Panc1 (cell line): Measurements from ENCODE around the gene CD101. TPM values are rescaled to one million over a fixed set of nuclear protein-coding genes. Genes with fewer than 3 reads are reported as not detected.

Experiments
- ATAC-seq: fragments of 200-7000 bp; cut with Tn5 transposase; 2 replicates; pipeline ENCODE4 v1.9.1; 2020; ENCODE audit warnings: mild to moderate bottlenecking, moderate library complexity
- BruUV-seq: library from RNA; stranded (reverse); fragments of 400-500 nt; replicated peaks from 2 replicates; lab custom pipeline; 2021; lab: Mats Ljungman, UMichigan
- CTCF ChIA-PET: fragments of 300-600 bp; sonication (Branson Sonifier 250); formaldehyde crosslinking; loops from one replicate; lab custom pipeline; 2022; ENCODE audit warnings: antibody characterized with exemption; lab: Charles Lee
- POLR2A ChIA-PET: fragments of 300-600 bp; sonication (Branson Sonifier 250); formaldehyde crosslinking; loops from one replicate; lab custom pipeline; 2022; ENCODE audit warnings: antibody characterized with exemption; lab: Charles Lee
- DNase-seq: peaks from one replicate; pipeline ENCODE4 v3.0.0-alpha.2; 2010; ENCODE audit warnings: low read depth, low spot score
- H3K27ac ChIP-seq: 2 replicates; pipeline ENCODE4 v1.5.1; 2011; ENCODE audit warnings: mild to moderate bottlenecking, low read length, inconsistent platforms
- H3K27me3 ChIP-seq: fragments of 200-500 bp; sonication (Bioruptor generic); 2 replicates; pipeline ENCODE4 v1.6.0; 2014; ENCODE audit warnings: low read length, inconsistent platforms; ENCODE audit not compliant: control insufficient read depth, insufficient read depth
- H3K36me3 ChIP-seq: fragments of 200-500 bp; sonication (Bioruptor generic); 2 replicates; pipeline ENCODE4 v1.5.1; 2014; ENCODE audit warnings: inconsistent platforms, mild to moderate bottlenecking, low read length, moderate library complexity; ENCODE audit not compliant: control insufficient read depth, insufficient read depth
- H3K4me1 ChIP-seq: 2 replicates; pipeline ENCODE4 v1.5.1; 2011; ENCODE audit warnings: inconsistent platforms, mild to moderate bottlenecking, low read length, moderate library complexity; ENCODE audit not compliant: control insufficient read depth, insufficient read depth
- H3K4me3 ChIP-seq, 2 experiments: 2 replicates each; pipeline ENCODE4 v1.5.1; 2011 to 2012; ENCODE audit warnings: low read depth in 2 of 2, low read length in 2 of 2, mild to moderate bottlenecking in 2 of 2, inconsistent platforms in 1 of 2, moderate library complexity in 1 of 2
- H3K9me3 ChIP-seq: fragments of 200-500 bp; sonication (Bioruptor generic); 2 replicates; pipeline ENCODE4 v1.5.1; 2014; ENCODE audit warnings: low read depth, mild to moderate bottlenecking, inconsistent platforms, low read length, moderate library complexity; ENCODE audit not compliant: control insufficient read depth, insufficient read depth
- POLR2AphosphoS5 ChIP-seq: IDR thresholded peaks from 2 replicates; pipeline ENCODE4 v1.6.1; 2012; ENCODE audit warnings: mild to moderate bottlenecking, low read depth, low read length, moderate library complexity
- SIN3A ChIP-seq: IDR thresholded peaks from 2 replicates; pipeline ENCODE4 v1.6.1; 2012; ENCODE audit warnings: low read depth, mild to moderate bottlenecking, low read length, moderate library complexity, borderline replicate concordance; ENCODE audit not compliant: insufficient read depth
- TCF7L2 ChIP-seq: IDR thresholded peaks from 2 replicates; pipeline ENCODE4 v1.6.1; 2011; ENCODE audit warnings: mild to moderate bottlenecking, low read depth, low read length, inconsistent platforms
- in situ Hi-C: cut with HindIII; loops from 2 replicates; pipeline ENCODE4 v1.10.0; 2016; ENCODE audit warnings: low sequenced_read_pairs, low pct_unique_long_range_greater_than_20kb
- intact Hi-C: fragments of 100-400 bp; cut with micrococcal nuclease; formaldehyde crosslinking; loops from one replicate; pipeline ENCODE4 v1.10.0; 2022; ENCODE audit not compliant: unreplicated experiment
- total RNA-seq: library from RNA; stranded (reverse); gene quantifications from one replicate; pipeline ENCODE4 v1.2.1, GENCODE V29; 2021; ENCODE audit not compliant: unreplicated experiment
- TF ChIP-seq, protein P1 (sequence below): fragments of 450-650 bp; IDR thresholded peaks from 2 replicates; pipeline ENCODE4 v1.5.1; 2017; ENCODE audit warnings: mild to moderate bottlenecking
- TF ChIP-seq, protein P2 (sequence below), 2 experiments: IDR thresholded peaks; 2 replicates each; pipeline ENCODE4 v1.6.1; 2011 to 2012; ENCODE audit warnings: low read depth in 2 of 2, control low read depth in 1 of 2, low read length in 1 of 2, mild to moderate bottlenecking in 1 of 2, moderate library complexity in 1 of 2; ENCODE audit not compliant: insufficient read depth in 1 of 2

Gene CD101
- total RNA-seq, 1 experiment from 2014 or later: not detected

DNA sequence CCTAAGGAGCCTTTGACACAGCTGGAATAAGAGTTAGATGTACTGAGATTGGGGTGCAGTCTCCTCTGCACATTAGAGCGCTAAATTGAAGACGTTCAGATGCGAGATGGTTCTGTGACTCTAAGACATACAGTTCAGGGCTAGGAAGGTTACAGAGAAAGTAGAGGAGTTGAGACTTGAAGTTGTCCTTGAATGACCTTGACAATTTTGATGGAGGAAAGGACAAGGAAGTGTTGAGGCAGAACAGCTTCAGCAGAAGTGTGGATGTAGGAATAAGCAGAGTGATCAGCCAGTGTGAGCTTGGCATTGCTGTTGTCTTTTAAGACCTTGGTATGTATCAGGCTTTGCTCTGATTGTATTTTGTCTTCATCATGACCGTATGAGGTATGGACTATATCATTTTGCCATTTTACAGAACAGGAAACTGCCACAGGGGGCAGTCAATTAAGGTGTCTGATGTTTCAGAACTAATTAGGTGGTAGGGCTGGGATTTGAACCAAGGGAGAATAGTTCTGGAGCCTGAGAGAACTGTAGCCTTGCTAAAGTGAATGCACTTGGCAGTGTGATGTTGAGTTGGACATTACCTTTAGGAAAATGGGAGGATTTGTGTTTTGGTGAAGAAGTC is 67.8 kb downstream of the CD101 start:
- Histone ChIP-seq H3K9me3 (no peaks in the 10 kb centered on the region), H3K4me1 (no peaks in the 10 kb centered on the region), H3K27ac (no peak overlapping the region), H3K4me3 (no peak overlapping the region), H3K36me3 (0 out of 2 replicates have a peak, but pooled peaks cover under 1% of the 10 kb centered on the region), H3K27me3 (no peaks in the 10 kb centered on the region)
- CTCF ChIA-PET: no interaction called here
- no peak for TF ChIP-seq SIN3A
- TF ChIP-seq, protein P1, sequence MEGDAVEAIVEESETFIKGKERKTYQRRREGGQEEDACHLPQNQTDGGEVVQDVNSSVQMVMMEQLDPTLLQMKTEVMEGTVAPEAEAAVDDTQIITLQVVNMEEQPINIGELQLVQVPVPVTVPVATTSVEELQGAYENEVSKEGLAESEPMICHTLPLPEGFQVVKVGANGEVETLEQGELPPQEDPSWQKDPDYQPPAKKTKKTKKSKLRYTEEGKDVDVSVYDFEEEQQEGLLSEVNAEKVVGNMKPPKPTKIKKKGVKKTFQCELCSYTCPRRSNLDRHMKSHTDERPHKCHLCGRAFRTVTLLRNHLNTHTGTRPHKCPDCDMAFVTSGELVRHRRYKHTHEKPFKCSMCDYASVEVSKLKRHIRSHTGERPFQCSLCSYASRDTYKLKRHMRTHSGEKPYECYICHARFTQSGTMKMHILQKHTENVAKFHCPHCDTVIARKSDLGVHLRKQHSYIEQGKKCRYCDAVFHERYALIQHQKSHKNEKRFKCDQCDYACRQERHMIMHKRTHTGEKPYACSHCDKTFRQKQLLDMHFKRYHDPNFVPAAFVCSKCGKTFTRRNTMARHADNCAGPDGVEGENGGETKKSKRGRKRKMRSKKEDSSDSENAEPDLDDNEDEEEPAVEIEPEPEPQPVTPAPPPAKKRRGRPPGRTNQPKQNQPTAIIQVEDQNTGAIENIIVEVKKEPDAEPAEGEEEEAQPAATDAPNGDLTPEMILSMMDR: 0 out of 2 replicates have a peak, but pooled peaks have one; percentile 4
- in situ Hi-C loops: no loop called here
- ATAC-seq (no peak), DNase-seq (no peak)
- intact Hi-C loops: no loop called here
- no TSS peak for BruUV-seq
- POLR2A ChIA-PET: no interaction called here

DNA sequence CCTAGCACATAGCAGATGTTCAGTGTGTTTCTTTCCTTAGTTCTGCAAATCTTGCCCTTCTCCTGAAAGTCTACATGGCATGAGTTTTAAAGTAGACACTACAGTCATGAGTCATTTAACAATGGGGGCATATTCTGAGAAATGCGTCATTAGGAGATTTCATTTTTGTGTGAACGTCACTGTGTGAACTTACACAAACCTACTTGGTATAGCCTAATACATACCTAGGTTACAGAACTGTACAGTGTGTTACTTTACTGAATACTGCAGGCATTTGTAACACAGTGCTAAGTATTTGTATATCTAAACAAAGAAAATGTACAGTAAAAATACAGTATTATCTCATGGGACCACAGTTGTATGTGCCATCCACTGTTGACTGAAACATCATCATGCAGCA is 68.6 kb downstream of the CD101 start:
- intact Hi-C loops (no loop called here), in situ Hi-C loops (no loop called here)
- no TSS peak for BruUV-seq
- ChIA-PET CTCF (no interaction called here), POLR2A (no interaction called here)
- no peak for ATAC-seq
- DNase-seq: no peak
- TF ChIP-seq, protein P1: no peak
- TF ChIP-seq SIN3A (no peak), POLR2AphosphoS5 (no peak), TCF7L2 (no peak)
- TF ChIP-seq, protein P2, sequence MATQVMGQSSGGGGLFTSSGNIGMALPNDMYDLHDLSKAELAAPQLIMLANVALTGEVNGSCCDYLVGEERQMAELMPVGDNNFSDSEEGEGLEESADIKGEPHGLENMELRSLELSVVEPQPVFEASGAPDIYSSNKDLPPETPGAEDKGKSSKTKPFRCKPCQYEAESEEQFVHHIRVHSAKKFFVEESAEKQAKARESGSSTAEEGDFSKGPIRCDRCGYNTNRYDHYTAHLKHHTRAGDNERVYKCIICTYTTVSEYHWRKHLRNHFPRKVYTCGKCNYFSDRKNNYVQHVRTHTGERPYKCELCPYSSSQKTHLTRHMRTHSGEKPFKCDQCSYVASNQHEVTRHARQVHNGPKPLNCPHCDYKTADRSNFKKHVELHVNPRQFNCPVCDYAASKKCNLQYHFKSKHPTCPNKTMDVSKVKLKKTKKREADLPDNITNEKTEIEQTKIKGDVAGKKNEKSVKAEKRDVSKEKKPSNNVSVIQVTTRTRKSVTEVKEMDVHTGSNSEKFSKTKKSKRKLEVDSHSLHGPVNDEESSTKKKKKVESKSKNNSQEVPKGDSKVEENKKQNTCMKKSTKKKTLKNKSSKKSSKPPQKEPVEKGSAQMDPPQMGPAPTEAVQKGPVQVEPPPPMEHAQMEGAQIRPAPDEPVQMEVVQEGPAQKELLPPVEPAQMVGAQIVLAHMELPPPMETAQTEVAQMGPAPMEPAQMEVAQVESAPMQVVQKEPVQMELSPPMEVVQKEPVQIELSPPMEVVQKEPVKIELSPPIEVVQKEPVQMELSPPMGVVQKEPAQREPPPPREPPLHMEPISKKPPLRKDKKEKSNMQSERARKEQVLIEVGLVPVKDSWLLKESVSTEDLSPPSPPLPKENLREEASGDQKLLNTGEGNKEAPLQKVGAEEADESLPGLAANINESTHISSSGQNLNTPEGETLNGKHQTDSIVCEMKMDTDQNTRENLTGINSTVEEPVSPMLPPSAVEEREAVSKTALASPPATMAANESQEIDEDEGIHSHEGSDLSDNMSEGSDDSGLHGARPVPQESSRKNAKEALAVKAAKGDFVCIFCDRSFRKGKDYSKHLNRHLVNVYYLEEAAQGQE (IDR thresholded peaks at IDR 0.05; ENCODE audit: insufficient read depth in 1 of 2, low read depth in 2 of 2, low read length in 1 of 2): no peak
- Histone ChIP-seq H3K4me1 (no peaks in the 10 kb centered on the region), H3K27ac (no peak overlapping the region), H3K27me3 (no peaks in the 10 kb centered on the region), H3K4me3 (no peak overlapping the region), H3K9me3 (no peaks in the 10 kb centered on the region), H3K36me3 (peaks cover 5% of the 10 kb centered on the region; the same call in 1 of the 2 replicates)
